AML-193 (cell line): ENCODE measurements around the gene EIF5AL1.
A peak's percentile ranks its signal among the peaks of the same experiment; 100 is the strongest.
"Not testable (repeated sequence)": the region's sequence is repeated elsewhere in the genome, so short reads cannot be mapped to it uniquely, and the experiment has no call there.

Experiments
- DNase-seq, 2 experiments: peaks; one replicate each; lab custom pipeline; 2025; lab: John Stamatoyannopoulos, UW

EIF5AL1 gene

DNA sequence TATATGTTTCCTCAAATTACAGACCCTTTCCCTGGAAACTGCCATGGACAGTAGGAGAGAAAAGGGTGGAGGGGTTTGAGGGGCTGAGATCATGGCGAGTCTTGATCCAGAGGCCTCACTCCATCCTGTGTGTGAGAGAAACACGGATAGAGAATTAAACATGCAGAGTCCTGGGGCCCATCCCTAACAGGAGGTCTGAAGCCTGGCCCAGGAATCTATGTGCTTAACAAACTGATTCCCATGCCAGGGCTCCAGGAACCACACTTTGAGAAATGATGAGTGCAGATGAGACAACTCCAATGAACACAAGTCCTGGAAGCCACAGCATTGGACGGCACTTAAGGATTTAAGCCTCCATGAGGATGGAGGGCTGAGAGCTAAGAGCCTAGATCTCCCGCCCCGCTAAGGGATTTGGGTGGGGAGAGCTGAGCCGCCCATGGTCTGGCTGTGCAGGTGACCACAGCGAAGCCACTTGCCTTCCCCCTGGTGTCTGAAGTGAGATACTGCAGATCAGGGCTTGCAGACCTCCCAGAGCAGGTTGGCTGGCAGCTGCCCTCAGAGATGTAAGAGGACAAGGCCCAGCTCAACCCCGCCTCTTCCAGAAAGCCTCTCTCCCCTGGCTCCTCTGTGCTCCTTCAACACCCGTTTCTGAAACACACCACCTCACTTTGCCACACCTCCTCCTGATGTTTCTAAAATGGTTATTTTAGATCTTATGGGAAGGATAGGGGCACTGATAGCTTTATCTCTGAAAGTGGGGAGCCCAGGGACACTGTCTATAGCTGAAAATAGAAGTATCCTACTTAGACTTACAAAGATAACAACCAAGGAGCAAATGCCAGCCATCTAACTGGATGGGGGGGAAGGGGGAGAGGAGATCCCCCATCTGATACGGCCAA, 24.8 kb upstream of the EIF5AL1 start:
- DNase-seq = peak; percentile 60 to 66

DNA sequence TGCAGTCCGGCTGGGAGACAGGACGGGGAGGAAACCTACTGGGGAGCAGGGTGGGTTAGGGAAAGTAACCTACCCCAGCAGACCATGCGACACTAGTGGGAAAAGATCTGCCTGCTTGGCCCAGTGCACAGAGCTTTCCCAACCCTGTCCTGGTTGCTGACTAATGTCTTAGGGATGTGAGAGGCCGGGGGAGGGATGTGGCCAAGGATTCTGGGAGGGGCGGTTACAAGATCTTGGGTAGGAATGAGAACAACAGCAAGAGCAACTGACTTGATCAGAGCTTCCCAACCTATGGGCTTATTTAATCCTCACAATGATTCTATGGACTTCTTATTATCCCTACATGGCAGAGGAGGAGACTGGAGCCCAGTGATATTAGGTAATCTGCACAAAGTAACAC, 24.0 kb upstream of the EIF5AL1 start:
- DNase-seq = no peak

DNA sequence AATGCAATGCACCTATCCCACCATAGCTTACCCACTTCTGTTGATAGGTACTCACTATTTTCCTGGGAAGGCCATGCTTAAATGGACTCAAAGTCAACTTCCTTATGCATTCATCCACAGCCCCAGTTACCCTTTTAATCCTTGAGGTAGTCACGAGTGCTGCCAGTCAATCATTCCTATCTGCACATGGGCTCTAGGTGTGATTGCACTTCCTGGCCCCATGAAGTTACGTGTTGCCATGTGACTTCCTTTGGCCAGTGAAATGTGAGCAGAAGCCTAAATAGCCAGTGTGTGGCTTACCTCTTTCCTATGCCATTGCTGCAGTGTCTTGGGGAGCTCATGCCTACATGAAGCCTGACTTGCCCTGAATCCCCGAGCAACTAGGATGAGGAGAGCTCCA, 23.5 kb upstream of the EIF5AL1 start:
- no peak for DNase-seq

DNA sequence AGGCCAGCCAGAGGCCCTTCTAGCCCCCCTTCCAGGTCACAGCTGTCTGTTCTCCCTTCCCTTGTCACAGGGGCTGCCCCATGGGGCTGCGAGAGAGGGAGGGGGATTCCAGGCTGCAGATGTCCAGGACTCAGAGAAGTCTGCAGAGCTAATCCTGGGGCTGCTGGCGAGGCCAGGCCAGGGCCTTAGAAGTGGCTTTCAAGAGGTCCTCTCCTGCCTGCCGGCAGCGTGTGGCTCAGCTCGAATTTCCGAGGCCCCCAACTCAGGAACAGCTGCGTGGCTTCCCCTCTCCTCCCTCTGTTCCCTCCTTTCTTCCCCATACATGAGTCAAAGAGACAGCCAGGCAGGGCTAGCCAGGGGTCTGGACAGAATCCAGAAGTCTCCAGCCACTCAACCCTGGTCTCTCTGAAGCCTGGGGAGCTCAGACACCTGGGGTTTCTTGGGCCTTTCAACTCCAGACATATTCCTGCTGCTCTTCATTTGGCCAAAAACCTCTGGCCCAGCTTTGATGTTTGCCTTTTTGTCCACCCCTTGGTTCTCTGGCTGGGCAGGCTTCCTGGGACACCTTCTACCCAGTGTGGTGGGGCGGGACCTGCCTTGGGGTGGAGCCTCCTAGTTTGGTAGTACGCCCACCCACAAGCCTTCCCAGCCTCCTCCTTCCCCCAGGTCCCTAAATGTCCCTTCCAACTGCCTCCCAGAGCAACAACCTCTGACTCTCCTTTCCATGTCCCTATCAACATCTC, 21.8 kb upstream of the EIF5AL1 start:
- DNase-seq = no peak

DNA sequence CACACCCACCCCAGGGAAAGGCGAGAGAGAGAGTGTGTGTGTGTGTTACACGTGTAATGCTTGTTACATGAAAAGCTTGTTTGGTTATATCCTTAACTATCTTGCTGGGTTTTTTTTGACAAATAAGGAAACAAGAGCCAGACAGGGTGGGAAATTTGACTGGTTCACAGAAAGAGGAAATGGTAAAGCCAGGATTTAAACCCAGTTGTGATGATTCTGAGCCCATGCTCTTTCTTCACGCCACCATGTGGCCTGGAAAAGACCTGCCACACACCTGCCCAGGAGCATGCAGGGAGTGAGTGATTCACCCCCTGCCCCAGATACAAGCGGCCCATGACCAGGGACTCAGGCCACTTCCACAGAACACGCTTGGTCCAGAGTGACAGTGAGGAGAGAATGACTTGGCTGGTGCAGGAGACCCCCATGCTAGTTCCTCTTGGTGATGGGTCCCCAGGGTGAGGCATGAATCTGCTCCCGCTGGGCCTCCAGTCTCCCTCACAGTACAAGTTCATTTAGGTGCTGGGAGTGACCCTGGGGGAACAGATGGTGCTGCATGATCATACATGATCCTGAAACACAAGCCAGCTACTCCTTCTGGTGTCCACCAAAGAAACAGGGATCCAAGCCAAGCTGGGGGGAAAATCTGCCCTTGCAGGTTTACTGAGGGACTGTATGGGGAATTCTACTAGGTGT, 21.0 kb upstream of the EIF5AL1 start:
- peak; percentile 17 to 27 for DNase-seq

DNA sequence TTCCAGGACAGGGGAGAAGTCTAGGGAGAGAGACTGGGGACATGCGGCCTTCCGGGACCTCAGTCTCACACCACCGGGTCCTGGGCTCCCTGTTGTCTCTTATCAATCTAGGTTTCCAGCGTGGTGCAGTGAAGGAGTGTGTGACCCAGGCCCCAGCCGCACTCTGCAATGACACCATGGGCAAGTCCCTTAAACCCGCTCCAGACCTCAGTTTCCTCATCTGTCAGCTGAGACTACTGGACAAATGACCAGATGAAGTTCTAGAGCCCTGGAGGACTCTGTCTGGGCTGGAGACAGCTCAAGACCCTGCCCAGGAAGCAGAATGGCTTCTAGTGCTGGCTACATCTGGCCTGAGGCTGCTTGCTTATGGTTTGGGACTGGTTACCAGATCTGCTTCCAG, 20.1 kb upstream of the EIF5AL1 start:
- DNase-seq = no peak

DNA sequence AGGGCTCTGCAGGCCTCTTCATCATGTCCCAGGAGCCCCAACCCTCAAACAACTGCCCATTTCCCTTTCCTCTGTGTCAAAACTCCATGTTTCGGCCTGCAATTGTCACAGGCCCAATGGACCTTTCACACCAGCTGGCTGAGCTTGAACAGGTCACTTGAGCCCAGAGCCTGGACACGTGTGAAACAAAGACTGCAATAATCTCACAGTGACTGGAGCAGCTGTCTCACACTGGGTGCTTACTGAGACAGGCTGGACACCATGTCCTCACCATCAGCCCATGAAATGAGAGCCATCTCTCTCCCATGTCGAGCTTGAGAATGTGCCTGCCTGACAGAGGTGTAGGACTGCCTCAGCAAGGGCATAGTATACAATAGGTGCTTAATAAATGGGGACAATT, 19.5 kb upstream of the EIF5AL1 start:
- no peak for DNase-seq

DNA sequence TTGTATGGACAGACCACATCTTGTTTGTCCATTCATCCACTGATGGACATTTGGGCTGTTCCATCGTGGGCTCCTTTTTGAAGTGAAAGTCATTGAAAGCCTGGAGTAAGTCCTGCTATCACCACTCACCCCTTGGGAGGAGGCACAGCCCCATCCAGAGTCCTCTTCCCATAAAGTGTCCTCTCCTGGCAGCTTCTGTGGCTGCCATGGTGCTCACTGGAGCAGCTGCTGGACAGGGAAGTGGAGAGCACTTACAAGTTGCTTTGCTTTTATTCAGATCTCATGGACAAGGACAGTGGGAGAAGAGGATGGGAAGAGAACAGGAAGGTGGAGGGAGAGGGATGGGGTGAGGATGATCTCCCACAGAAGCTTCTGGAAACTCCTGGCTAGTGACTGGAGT, 18.5 kb upstream of the EIF5AL1 start:
- no peak for DNase-seq

DNA sequence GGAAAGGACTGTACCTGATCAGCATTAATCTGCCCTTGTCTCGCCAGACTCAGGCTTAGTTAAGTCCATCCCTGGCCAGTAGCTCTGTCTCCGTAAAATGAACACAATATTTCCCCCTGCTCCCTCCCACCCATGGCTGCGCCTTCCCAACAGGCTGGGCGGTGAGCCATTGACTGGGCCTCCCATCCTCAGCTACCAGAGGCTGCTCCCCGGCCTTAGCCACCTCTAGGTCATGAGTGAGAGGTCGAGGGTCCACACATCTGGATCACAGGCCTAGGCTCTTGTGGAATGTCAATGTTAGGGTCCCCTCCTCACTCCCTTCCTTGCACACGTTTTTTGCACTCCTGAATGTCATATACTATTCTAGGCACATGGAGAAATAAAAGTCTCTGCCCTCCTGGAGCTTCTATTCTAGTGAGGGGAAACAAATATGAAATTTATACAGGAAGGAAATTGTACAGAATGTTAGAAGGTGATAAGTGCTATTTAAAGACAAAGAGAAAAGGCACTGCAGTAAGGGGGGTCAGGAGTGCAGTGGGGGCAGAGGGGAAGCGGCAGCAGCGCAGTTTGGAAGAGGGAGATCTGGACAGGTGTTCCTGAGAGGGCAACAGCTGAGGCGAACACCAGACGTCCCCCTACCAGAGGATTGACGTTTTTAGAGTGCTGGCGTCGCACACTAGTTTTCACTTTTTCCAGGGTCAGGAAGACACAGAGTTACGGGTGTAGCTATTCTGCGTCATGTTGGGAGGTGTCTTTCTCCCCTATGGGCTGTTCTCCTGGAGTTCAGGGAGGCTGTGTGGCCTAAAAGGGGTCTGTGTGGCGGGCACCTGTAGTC, 17.2 kb upstream of the EIF5AL1 start:
- no peak for DNase-seq

DNA sequence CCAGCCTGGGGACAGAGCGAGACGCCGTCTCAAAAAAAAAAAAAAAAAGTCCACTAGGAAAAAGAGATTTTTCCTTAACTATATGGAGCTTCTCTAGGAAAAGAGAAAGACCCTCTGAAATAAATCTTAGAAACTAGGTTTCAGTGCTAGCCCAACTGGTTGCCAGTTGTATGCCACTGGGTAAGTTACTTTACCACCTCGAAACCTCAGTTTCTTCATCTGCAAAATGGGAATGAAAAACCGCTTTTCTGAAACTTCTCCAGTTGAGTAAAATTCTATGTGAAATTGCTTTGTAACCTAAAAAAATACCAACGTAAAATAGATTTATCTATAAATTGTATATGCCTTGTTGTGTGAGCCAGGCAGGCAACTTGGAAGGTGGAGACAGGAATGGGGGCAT, 16.5 kb upstream of the EIF5AL1 start:
- no peak for DNase-seq

DNA sequence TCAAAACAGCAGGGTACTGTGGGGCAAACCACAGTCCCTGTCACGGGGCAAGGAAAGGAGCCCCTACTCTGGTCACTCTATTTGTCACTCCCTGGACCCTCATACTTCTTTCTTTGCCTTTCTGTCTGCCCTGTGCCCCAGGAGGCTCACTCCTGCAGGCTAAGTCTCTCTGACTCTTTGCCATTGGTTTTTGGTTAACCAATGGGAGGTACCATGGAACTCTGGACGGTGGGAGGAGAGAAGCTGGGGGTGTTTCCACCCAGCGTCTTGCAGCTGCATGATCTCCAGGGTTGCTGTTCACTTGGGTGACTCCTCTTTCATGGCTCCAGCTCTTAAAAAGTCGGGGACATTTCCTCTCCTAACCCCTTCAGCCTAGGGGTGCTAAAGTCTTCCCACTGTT, 15.4 kb upstream of the EIF5AL1 start:
- no peak for DNase-seq

DNA sequence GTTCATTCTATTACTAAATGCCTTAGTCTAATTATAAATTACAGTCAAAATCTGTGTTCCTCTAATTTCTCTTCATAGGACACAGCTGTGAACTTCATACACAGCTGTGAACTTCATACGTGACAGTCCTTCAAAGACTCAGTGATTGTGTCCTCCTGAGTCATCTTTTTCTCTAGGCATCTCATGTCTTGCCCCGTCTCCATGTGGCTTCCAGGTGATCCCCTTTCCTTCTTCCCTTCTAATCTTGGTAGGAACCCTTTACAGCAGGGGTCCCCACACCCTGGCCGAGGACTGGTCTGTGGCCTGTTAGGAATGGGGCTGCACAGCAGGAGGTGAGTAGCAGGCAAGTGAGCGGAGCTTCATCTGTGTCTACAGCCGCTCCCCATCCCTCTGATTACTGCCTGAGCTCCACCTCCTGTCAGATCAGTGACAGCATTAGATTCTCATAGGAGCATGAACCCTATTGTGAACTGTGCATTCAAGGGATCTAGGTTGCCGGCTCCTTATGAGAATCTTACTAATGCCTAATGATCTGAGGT, 14.0 kb upstream of the EIF5AL1 start:
- DNase-seq = no peak

DNA sequence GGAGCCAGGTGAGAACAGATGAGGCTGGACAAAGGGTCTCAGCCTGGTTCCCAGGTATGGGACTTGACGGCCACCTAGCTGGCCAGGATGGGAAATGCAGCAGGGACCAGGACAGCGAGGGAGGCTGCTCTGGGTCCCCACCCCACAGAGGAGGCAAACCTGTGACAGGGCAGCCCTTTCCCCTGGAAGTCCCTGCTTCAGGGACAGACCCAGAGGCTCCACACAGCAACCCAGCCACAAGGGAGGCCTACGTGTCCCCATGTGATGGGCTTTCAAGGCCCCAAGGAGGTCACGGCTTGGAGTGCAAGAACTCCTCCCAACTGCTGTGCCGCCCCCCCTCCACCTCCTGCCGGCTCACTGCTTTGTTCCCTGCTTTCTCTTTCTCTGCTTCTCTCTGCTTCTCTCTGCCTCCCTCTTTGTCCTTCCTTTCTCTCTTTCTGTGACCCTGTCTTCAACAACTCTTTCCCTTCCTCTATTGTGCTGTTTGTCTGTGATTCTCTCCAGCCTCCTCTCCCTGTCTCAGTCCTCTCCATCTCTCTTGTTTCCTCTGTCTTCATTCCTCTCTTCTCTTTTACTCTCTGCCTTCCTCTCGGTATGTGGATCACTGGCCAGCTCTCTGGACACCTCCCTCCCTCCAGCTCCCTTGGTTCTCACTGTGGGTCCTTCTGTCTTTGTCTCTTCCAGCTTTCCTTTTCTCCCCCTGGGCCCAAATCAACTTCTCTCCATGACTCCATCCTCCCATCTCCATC, 9.6 kb upstream of the EIF5AL1 start:
- no peak for DNase-seq

DNA sequence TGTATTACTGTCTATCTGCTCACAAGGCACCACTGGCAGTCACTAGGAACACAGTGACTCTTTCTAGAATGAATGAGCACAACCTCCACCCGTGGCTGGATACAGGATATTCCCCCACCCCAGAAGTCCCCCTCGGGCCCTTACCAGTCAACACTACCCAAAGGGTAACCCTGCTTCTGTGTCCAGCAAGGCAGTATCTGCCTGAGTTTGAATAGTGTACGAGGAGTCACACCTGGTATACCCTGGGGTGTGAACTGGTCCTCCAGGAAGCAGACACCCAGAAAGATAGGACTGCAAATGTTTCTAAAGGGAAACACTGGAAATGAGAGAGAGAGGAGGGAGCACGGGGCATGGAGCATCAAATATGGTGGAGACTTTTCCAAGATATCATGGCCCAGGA, 8.5 kb upstream of the EIF5AL1 start:
- not testable (repeated sequence) for DNase-seq

DNA sequence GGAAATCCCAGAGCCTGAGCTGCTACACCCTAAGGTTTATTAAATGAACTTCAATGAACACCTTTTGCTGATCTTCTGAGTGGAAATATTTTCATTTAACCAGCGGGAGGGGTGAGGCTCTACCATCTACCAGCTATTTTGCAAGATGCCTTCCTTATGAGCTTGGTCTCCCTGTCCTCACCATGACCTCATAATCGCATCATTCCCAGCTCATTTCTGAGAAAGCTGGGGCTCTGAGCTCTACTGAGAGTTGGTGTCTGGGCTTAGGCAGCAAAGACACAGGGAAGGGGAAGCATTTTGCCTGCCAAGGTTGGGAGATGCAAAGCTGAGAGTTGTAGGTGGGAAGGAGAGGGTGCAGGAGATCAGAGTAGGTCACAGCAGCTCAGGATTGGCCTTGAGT, 7.8 kb upstream of the EIF5AL1 start:
- DNase-seq = not testable (repeated sequence)

DNA sequence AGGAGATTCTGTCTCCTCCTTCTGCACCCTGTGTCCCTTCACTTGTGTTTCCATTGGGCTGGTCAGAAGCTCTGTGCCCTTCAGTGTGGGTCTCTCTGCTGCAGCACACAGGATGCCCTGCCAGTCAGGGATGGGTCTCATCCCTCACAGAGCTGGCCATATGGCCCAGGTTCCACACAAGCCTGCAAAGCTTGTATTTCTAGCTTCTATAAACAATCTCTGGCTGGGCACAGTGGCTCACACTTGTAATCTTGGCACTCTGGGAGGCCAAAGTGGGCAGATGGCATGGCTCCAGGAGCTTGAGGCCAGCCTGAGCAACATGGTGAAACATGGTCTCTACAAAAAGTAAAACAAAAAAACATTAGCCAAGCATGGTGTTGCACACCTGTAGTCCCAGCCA, 7.0 kb upstream of the EIF5AL1 start:
- not testable (repeated sequence) for DNase-seq

DNA sequence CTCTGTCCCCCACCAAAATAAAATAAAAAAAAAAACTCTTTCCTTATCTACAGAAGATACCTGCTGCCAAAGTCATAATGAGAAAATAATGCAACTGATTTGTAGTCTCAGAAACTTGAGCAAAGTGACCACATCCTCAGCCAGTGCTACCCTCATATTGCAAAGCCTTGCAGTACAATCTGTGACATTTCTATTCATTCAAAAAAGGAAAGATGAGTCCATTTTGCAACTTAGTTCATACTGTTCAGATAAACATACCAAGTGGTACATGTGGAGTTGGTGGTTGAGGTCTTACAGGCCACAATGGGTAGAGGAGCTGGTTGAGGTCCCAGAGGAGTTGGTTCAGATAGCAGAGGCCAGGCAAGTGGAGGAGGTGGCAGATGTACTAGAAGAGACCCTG, 6.5 kb upstream of the EIF5AL1 start:
- DNase-seq = no peak

DNA sequence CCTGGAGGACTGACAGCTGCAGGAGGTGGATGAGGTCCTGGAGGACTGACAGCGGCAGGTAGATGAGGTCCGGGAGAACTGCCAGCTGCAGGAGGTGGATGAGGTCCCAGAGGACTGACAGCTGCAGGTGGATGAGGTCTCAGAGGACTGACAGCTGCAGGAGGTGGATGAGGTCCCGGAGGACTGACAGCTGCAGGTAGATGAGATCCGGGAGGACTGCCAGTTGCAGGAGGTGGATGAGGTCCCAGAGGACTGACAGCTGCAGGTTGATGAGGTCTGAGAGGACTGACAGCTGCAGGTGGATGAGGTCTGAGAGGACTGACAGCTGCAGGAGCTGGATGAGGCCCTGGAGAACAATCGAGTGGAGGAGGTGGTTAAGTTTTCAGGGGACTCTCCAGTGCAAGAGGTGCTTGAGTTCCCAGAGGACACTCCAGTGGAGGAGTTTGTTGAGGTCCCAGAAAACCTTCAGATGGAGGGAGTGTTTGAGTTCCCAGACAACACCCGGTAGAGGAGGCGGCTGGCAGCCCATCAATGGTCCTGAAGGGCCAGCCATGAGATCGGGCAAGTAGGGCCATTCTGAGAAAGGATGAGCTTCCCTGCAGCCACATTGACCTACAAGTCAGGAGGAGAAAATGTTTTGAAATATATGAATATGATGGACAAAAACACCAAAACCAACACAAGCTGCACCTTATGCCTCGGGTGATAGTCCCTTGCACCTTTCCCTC, 4.7 kb upstream of the EIF5AL1 start:
- no peak for DNase-seq

DNA sequence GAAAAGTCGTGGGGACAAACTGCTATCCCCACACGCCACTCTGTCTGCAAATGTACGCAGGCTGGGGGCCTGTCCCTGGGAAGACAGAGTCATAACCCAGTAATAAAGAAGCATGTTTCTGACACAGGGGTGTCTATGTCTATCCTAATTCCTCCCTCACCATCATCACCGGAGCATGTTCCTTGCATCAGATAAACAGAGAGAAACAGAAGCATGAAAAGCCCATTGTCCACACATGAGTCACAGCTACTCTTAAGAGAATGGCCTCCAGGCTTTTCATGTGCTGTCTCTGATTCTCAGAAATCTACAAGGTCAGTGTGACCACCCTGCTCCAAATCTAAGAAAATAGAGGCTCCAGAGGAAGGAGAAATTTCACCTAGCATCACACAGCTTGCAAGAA, 4.1 kb upstream of the EIF5AL1 start:
- DNase-seq = not testable (repeated sequence)

DNA sequence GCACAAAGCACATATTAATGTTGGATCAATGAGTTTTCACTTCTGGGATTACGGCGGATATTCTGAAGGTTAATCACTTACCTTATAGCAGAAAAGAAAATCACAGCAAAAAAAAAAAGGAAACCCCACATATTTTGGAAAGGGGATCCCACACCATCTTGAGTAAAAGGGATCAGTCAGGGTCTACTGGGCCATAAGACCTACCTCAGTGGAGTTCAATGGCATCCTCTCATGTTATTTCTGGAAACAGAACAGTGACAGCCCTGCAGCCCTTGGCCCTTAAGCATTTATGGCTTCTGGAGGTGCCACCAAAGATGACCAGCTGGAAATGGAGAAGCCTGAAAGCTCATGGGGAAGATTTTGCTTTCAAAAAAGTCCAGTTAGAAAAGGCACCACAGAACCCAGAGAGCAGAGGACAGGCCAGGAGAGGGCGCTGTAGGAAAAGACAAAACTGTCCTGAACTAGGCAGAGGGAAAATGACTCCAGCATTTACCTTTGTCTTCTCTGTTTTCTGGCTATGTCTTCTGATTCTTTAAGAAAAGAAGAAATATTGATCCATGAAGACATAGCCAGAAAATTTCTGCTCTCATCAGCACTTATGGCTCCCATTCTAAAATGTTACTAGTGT, 2.9 kb upstream of the EIF5AL1 start:
- DNase-seq = not testable (repeated sequence)
